HG02943 (cell line): ENCODE results near the gene ZNF341.

Source experiments
- ATAC-seq: cut with Tn5 transposase; IDR thresholded peaks from one replicate; pipeline ENCODE4 v1.9.1; 2021; ENCODE audit warnings: mild to moderate bottlenecking, low read depth, moderate library complexity; ENCODE audit not compliant: unreplicated experiment

The ZNF341 gene

DNA sequence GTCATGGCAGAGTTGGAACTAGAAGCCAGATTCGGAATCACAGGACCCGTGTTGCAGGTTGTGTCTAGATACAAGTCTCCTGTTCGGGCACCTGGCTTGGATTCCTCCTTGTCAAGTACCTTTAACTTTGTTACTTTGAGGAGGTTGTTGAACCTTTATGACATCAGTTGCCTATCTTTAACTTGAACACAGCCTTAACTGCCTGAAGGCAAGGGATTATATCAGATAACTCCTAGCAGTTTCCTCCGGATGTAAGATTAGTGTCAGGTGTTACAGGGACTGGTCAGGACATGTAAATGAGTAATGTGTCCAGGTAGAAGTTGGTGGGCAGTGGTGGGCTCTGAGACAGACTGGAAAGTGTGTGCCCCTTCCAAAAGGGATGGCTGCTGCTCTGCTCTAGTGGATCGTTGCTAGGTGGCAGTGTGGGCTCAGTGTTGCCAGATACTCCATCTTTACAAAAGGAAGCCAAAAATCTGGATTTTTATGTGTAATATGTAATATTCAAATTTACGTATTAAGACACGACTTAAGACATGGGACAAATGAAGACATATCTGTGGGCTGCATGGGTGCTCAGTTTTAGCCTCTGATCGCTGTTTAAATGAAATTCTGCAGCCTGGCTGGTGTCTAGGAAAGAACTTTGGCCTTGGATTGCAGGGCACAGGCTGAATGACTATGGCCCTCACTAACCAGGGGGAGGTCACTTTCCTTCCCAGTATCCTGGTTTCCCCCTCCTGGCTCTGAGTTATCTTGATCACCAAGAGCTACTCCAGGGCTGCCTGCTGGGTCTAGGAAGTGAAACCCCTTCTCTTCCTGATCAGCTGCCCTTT is 106.5 kb downstream of the ZNF341 start:
- ATAC-seq, result no peak

DNA sequence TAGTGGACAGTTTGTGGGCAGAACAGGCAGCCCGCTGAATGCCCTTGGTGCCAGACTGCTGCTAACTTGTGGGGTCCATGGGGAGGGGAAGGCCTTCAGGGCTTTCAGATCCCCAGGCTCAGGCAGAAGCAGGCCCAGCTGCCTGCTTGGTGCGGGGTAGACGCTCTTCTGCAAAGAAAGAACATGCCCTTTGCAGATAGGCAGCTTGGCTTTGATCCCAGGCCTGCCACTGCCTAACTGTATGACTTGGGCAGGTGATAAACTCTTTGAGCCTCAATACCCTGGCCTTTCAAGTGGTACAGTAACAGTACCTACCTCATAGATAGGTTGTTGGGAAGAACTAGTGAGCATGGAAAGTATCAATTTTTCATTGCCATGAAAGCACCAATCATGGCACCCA is 107.8 kb downstream of the ZNF341 start:
- ATAC-seq, result no peak

DNA sequence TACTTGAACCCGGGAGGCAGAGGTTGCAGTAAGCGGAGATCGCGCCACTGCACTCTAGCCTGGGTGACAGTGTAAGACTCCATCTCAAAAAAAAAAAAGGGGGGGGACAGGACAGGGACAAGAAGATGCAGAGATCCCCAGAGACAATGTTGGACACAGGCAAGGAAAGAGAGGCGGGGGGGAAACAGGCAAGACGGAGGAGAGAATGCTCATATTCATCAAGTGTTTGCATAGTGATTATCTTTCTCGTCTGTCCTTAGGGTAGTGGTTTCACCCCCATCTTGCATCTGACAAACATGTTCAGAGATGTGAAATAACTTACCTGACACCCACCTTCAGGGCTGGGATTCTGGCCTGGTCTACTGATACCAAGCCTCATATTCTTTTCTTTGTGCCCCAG is 108.4 kb downstream of the ZNF341 start:
- no peak for ATAC-seq

DNA sequence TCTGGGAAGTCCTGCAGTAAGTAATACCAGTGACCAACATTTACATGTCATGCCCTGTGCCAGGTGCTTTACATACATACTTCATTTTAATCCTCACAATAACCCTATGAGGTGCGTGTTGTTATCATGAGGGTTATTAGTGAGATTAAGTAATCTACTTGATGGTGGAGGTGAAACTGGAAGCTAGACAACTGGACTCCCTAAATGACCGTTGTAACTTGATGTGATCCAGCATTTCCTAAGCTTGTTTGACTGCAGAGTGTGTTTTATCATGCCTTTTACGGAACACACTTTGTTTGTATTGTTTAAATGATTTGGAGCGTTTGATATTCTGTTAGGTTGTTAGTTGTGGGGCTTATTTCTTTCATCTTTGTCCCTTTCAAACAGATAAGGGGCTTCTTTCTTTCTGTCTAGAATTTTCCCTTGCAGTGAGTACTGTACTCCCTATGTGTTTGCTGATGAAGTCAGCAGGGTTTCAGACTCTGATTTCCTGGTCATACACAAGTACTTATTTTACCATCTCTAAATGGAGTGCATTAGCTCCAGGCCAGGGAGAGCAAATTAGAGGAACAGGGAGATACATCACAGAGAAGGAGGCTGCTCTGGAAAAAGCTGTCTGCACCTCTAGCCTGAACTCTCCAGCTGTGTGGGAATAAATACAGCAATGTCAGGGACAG is 109.1 kb downstream of the ZNF341 start:
- no peak for ATAC-seq

DNA sequence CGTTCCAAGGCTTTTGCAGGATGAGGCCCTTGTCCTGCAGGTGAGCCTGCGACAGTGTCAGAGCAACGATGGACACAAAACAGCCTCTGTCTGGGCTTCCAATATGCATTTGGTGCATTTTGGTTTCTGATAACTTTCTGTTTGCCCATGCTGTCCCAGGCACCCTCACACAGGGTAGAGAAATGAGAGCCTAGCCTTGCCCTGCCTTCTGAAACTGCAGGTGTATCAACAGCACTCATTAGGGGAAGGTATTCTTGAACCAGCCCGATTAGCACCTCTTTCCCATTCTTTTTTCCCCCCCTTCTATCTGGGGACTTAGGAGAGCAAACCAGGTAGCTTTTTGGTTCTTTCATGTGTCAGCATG is 109.6 kb downstream of the ZNF341 start:
- no peak for ATAC-seq
